CD4-positive, alpha-beta T cell treated with Interleukin-2 at 100 ng/mL for 4 hours (primary cell): ENCODE results near the gene CTNNBL1.

ENCODE experiments used
- DNase-seq: peaks from one replicate; pipeline ENCODE4 v3.0.0-alpha.2; 2020; ENCODE audit warnings: low spot score

CTNNBL1 gene

GRCh38 chr20:37919389-37920040 lies 225.7 kb downstream of the CTNNBL1 start:
- DNase-seq, result no peak

- DNase-seq, result no peak
Observed at GRCh38 chr20:37920270-37920669, 226.4 kb downstream of the CTNNBL1 start.

GRCh38 chr20:37920679-37921322 lies 227.0 kb downstream of the CTNNBL1 start:
- DNase-seq, result no peak

GRCh38 chr20:37921341-37921929 lies 227.6 kb downstream of the CTNNBL1 start:
- no peak for DNase-seq
